Placental epithelial cell (primary cell): ENCODE results near the gene ULK2. TPM values are rescaled to one million over a fixed set of nuclear protein-coding genes. Genes with fewer than 3 reads are reported as not detected.

Experiments used
- small RNA-seq: library from RNA; depleted of rRNA; stranded (forward); fragments of <200 nt; gene quantifications from one replicate; pipeline ENCODE3, GENCODE V24; 2012
- total RNA-seq: library from RNA; depleted of rRNA; stranded (reverse); fragments of >200 nt; gene quantifications from 2 replicates; pipeline ENCODE4 v1.2.3, GENCODE V29; 2012

Gene ULK2
- 24.1 and 28.3 TPM in 2 replicates for total RNA-seq

DNA sequence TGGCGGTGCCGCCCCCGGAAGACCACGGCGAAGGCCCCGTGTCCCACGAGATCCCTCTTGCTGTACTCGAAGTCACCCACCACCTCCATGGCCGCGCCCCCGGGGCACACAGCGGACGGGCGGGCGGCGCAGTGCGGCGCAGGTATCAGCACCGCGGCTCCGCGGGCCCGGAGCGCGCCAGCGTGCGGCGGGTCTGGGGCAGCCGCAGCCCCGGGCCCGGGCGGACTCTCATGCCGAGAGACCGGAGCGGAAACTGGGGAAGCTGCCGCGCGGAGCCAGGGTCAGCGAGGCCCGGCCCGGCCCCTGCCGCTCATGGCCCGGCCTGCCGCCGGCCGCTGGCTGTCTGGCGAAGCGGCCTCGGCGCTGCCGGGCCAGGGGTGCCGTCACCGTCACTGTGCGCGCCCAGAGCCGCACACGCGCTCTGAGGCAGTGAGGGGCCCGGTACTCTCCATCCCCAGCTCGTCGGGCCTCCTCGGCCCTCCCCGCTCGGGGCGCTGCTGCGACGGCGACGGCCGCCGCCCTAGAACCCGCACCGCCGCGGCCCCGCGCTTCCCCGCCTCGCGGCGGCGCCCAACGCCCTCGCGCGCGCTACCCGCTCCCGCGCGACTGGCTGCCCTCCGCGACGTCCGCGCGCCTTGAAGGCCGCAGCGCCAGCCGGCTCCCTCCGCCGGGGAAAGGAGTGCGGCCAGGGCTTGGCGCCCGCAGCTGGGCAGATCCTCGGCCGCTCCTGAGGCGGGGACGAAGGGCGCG lies at the start of gene ULK2:
Gene ULK2, minus strand, starts transcription at position 608 of the 750 bp plus-strand sequence. Its CDS starts 519 bp downstream, at position 89.

DNA sequence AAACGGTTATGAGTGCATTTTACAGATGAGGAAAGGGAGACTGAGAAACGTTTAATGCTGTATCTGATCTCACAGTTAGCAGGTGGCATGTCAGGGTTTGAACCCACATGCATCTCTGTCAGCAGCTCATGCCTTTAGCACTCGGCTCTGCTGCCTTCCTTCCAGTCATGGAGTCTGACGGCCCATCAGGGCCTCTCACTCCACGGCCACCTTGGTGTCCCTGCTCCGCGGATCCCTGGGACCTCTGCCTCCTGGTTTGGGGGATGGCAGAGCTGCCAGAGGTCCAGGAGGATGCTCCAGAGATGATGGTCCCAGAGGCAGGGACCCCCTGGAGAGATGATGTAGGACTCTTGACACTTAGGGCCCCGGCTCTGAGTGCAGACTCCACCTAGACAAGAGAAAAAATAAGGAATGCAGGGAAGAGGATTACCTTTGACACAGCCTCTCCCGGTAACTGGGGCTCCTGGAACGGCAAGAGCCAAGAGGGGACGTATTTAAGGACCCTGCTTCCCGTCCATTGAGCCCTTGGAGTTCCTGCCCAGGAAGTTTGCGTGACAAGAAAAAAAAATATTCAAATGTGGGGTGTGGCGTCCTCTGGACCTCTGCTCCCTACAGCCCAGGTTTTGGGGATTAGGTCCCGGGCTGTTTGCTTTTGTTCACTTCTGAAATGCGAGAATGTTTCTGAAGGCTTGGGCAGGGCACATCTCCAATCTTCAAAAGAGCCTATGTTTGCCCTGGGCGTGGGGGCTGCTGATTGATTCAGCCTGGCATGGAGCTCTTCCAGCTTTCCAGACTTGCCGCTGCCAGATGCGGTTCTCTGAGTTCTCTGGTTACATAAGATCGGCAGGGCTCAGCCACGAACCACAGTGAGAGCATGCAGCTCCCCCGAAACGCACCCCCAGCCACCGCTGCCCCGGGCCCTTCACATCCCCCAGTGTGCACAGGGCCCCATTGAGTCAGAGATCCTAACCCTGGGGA lies 119.6 kb downstream of the ULK2 start, which contains the start of gene ALDH3A1:
Gene ALDH3A1, minus strand, starts transcription at position 470 of the 978 bp plus-strand sequence. CDS start 3,169 bp downstream, outside the sequence.

Small RNA genes within 50 kb of the gene (small RNA-seq; reads per million reads assigned to genes)
- not detected for gene AC015726.2

Other genes starting within 250 kb of the ULK2 start
- gene ALDH3A2, start 219.2 kb downstream of the ULK2 start, total RNA-seq: 14.1 and 15.9 TPM in 2 replicates
- gene SLC47A2, start 151.4 kb downstream of the ULK2 start, total RNA-seq: not detected in 2 replicates
- 0.11 TPM in 1 of 2 replicates, not detected in the other for gene ALDH3A1, start 119.6 kb downstream of the ULK2 start, total RNA-seq
- 25.1 and 25.9 TPM in 2 replicates for gene AKAP10, start 109.9 kb upstream of the ULK2 start, total RNA-seq
- 64.0 and 78.3 TPM in 2 replicates for gene SPECC1, start 141.4 kb upstream of the ULK2 start, total RNA-seq